Measurements from ENCODE around the gene ASB18. TPM values are rescaled to one million over a fixed set of nuclear protein-coding genes. Genes with fewer than 3 reads are reported as not detected.
A peak's percentile ranks its signal among the peaks of the same experiment; 100 is the strongest.

The ASB18 gene
- total RNA-seq, 1 donor, result not detected

- no peak for TF ChIP-seq CTCF (IDR thresholded peaks at IDR 0.05; ENCODE audit: insufficient read depth, low read length)
- DNase-seq (ENCODE audit: low read depth), result no peak
These were observed 95.8 kb downstream of the ASB18 start, which contains the start of gene GBX2 for GRCh38 chr2:236168110-236169080. TSS of gene GBX2 (minus strand) at chr2:236168386. CDS start at chr2:236167971, 415 bp downstream.

GRCh38 chr2:236167297-236168109 is 96.7 kb downstream of the ASB18 start:
- no peak for DNase-seq (ENCODE audit: low read depth)
- TF ChIP-seq CTCF (IDR thresholded peaks at IDR 0.05; ENCODE audit: insufficient read depth, low read length), result no peak
- H3K4me3 ChIP-seq (ENCODE audit: low read depth, low read length), result peak overlapping the region; percentile 37

More at GRCh38 chr2:236168110-236169080, 95.8 kb downstream of the ASB18 start, which contains the start of gene GBX2:
- H3K4me3 ChIP-seq (ENCODE audit: low read depth, low read length), result peak within 1 kb of the TSS; percentile 37

- no peak overlapping the region for H3K4me3 ChIP-seq (ENCODE audit: low read depth, low read length)
- no peak for DNase-seq (ENCODE audit: low read depth)
- TF ChIP-seq CTCF (IDR thresholded peaks at IDR 0.05; ENCODE audit: insufficient read depth, low read length), result no peak
These were observed 97.4 kb downstream of the ASB18 start for GRCh38 chr2:236166796-236167296.

- no peak for TF ChIP-seq CTCF (IDR thresholded peaks at IDR 0.05; ENCODE audit: insufficient read depth, low read length)
- peak overlapping the region; percentile 33 for H3K4me3 ChIP-seq (ENCODE audit: low read depth, low read length)
- no peak for DNase-seq (ENCODE audit: low read depth)
These were observed 98.1 kb downstream of the ASB18 start for GRCh38 chr2:236165842-236166795.

- TF ChIP-seq CTCF (IDR thresholded peaks at IDR 0.05; ENCODE audit: insufficient read depth, low read length), result no peak
- DNase-seq (ENCODE audit: low read depth), result no peak
- H3K4me3 ChIP-seq (ENCODE audit: low read depth, low read length), result no peak overlapping the region
These were observed 99.0 kb downstream of the ASB18 start for GRCh38 chr2:236164925-236165841.
